Psoas muscle (tissue), 8 donors: Measurements from ENCODE around the gene CCDC27. TPM values are rescaled to one million over a fixed set of nuclear protein-coding genes. Genes with fewer than 3 reads are reported as not detected.
A peak's percentile ranks its signal among the peaks of the same experiment; 100 is the strongest.

Experiments used
- ATAC-seq, 4 donors: fragments of 200-7000 bp; cut with Tn5 transposase; one replicate each; pipeline ENCODE4 v1.9.1; 2020; ENCODE audit warnings: moderate library complexity in 3 of 4, mild to moderate bottlenecking in 2 of 4
- DNase-seq, 2 donors: peaks; one replicate each; pipeline ENCODE4 v3.0.0-alpha.2; 2020
- H3K27ac ChIP-seq: fragments of 200-600 bp; one replicate; pipeline ENCODE4 v1.8.0; 2022
- H3K27me3 ChIP-seq, 3 donors: fragments of 200-600 bp in 1 of 3; one replicate each; pipeline versions ENCODE4 v1.6.1 to v1.8.0; 2013 to 2022; ENCODE audit warnings: low read length in 2 of 3, mild to moderate bottlenecking in 2 of 3, moderate library complexity in 1 of 3; ENCODE audit not compliant: insufficient read depth in 3 of 3
- H3K36me3 ChIP-seq, 2 donors: fragments of 200-600 bp in 1 of 2; one replicate each; pipeline versions ENCODE4 v1.6.1 to v1.8.0; 2013 to 2022; ENCODE audit warnings: low read depth in 1 of 2, mild to moderate bottlenecking in 1 of 2, moderate library complexity in 1 of 2; ENCODE audit not compliant: insufficient read depth in 1 of 2
- H3K4me1 ChIP-seq: fragments of 200-600 bp; one replicate; pipeline ENCODE4 v1.8.0; 2022
- H3K4me3 ChIP-seq: fragments of 200-600 bp; one replicate; pipeline ENCODE4 v1.8.0; 2022; ENCODE audit warnings: mild to moderate bottlenecking
- H3K9me3 ChIP-seq: fragments of 200-600 bp; one replicate; pipeline ENCODE4 v1.8.0; 2022
- CTCF ChIP-seq: fragments of 200-600 bp; IDR thresholded peaks from one replicate; pipeline ENCODE4 v1.8.0; 2022; ENCODE audit warnings: antibody characterized with exemption
- WGBS, 3 donors: extraction: QIAGEN DNeasy Blood & Tissue Kit; methylation state at CpG; one replicate each; pipeline versions ENCODE4 v1.1.6 to v1.1.7; 2013; 5-methylcytosine and 5-hydroxymethylcytosine counted together
- intact Hi-C, 2 donors: fragments of 100-400 bp; cut with DNase I; formaldehyde crosslinking; loops; one replicate each; pipeline versions ENCODE4 v1.11.0 to v1.14.2; 2022
- polyA plus RNA-seq, 3 donors: library from polyadenylated mRNA; stranded (reverse); fragments of 200-250 nt; gene quantifications; one replicate each; pipeline ENCODE4 v1.2.3, GENCODE V29; 2013
- total RNA-seq, 4 donors: library from RNA; stranded (reverse); fragmentation: NEBNext Ultra II Directional in 2 of 4; extraction: Animal tissue kit (Norgen Biotek cat#: 25700) in 2 of 4; gene quantifications; one replicate each; pipeline versions ENCODE4 v1.2.1 to v1.2.4, GENCODE V29; 2021 to 2023
- donor health status: healthy with polysubstance abuse.
- donor health status: DM: no; HTN: no; CAD: no; lungs with moderate emphysema.
- donor health status: Bipolar disorder and iron deficiency.
- donor health status: healthy.
- donor health status: DM: yes; HTN: yes; CAD: no.
- donor health status: DM: no; HTN: no; CAD: no.
- donor health status: DM: no; HTN: no; CAD: no.
- donor health status: DM: yes; HTN: yes; CAD: no.

Gene CCDC27
- total and polyA plus RNA-seq, 7 donors = 0.03 to 0.17 (median 0.10) TPM; not detected in 3

GRCh38 chr1:3744646-3745045 is 7.6 kb upstream of the CCDC27 start:
- WGBS, 3 donors = 91 to 95% (median 92%) methylated on average over 10 of the region's 10 CpGs

GRCh38 chr1:3745071-3745470 is 7.2 kb upstream of the CCDC27 start:
- no peak for TF ChIP-seq CTCF
- H3K27ac ChIP-seq = no peak overlapping the region
- peaks cover 0 to 31% of the 10 kb centered on the region in 2 donors for H3K36me3 ChIP-seq
- H3K9me3 ChIP-seq = no peaks in the 10 kb centered on the region
- peak in 1 of 2 donors; percentile 29 for DNase-seq
- no peaks in the 10 kb centered on the region for H3K27me3 ChIP-seq
- intact Hi-C loops = no loop called here
- H3K4me3 ChIP-seq = peak overlapping the region; percentile 91
- no peak for ATAC-seq
- H3K4me1 ChIP-seq = peaks cover 22% of the 10 kb centered on the region
- WGBS, 3 donors = 88 to 90% (median 90%) methylated on average over 12 of the region's 12 CpGs

More at GRCh38 chr1:3744646-3745045, 7.6 kb upstream of the CCDC27 start:
- DNase-seq (peak in 1 of 2 donors; percentile 48), ATAC-seq (no peak)
- H3K27ac ChIP-seq = no peak overlapping the region
- H3K4me3 ChIP-seq = peak overlapping the region; percentile 91
- H3K27me3 ChIP-seq = no peaks in the 10 kb centered on the region
- H3K36me3 ChIP-seq = peaks cover 0 to 33% of the 10 kb centered on the region in 2 donors
- intact Hi-C loops = no loop called here
- peaks cover 22% of the 10 kb centered on the region for H3K4me1 ChIP-seq
- no peak for TF ChIP-seq CTCF
- no peaks in the 10 kb centered on the region for H3K9me3 ChIP-seq

- WGBS, 3 donors = 34 to 51% (median 40%) methylated on average over 25 of the region's 25 CpGs
- Histone ChIP-seq H3K4me3 (peak overlapping the region; percentile 91), H3K27me3 (no peaks in the 10 kb centered on the region), H3K36me3 (peaks cover 0 to 23% of the 10 kb centered on the region in 2 donors), H3K4me1 (peaks cover 22% of the 10 kb centered on the region), H3K9me3 (no peaks in the 10 kb centered on the region), H3K27ac (peak overlapping the region; percentile 79)
- peak in 1 of 2 donors; percentile 38 for DNase-seq
- peak in 3 of 4 donors; percentile 2 to 23 (median 9) for ATAC-seq
- intact Hi-C loops = no loop called here
- TF ChIP-seq CTCF = no peak
These were observed 6.5 kb upstream of the CCDC27 start for GRCh38 chr1:3745590-3746381.

- ATAC-seq = peak; percentile 45 to 76 (median 68)
- peak in 1 of 2 donors; percentile 61 for DNase-seq
- no peaks in the 10 kb centered on the region for H3K27me3 ChIP-seq
- intact Hi-C loops = no loop called here
- H3K36me3 ChIP-seq = peaks cover 0 to 17% of the 10 kb centered on the region in 2 donors
- H3K27ac ChIP-seq = peak overlapping the region; percentile 79
- no peaks in the 10 kb centered on the region for H3K9me3 ChIP-seq
- H3K4me1 ChIP-seq = peaks cover 22% of the 10 kb centered on the region
- 14 to 16% (median 15%) methylated on average over 32 to 35 of the region's 35 CpGs for WGBS, 3 donors
- H3K4me3 ChIP-seq = peak overlapping the region; percentile 91
- TF ChIP-seq CTCF = no peak
These were observed 5.8 kb upstream of the CCDC27 start for GRCh38 chr1:3746389-3746829.
